ENCODE results near the gene RHOBTB1.

Gene RHOBTB1

DNA sequence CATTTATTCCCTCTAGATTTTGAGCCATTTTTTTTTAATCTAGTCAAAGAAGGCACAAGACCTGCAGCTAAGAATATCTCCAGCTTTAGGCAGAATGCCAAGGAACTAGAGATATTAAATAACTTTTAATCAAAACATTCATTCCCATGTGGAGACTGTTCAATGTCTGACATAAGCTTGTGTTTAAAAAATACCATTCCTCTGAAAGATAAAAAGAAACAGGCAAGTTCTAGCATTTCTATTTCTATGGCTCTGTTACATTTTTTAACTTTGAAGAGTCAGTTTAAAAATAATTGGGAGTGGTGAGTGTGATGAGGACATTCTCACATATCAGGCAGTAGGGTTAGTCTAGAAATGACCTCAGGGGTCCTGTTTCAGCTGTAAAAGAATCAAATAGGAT, 48.0 kb downstream of the RHOBTB1 start:
- TF ChIP-seq, protein P1, sequence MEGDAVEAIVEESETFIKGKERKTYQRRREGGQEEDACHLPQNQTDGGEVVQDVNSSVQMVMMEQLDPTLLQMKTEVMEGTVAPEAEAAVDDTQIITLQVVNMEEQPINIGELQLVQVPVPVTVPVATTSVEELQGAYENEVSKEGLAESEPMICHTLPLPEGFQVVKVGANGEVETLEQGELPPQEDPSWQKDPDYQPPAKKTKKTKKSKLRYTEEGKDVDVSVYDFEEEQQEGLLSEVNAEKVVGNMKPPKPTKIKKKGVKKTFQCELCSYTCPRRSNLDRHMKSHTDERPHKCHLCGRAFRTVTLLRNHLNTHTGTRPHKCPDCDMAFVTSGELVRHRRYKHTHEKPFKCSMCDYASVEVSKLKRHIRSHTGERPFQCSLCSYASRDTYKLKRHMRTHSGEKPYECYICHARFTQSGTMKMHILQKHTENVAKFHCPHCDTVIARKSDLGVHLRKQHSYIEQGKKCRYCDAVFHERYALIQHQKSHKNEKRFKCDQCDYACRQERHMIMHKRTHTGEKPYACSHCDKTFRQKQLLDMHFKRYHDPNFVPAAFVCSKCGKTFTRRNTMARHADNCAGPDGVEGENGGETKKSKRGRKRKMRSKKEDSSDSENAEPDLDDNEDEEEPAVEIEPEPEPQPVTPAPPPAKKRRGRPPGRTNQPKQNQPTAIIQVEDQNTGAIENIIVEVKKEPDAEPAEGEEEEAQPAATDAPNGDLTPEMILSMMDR (IDR thresholded peaks at IDR 0.05; ENCODE audit: low read depth, low read length): no peak
- no peak overlapping the region for H3K4me3 ChIP-seq (ENCODE audit: low read depth, low read length)

DNA sequence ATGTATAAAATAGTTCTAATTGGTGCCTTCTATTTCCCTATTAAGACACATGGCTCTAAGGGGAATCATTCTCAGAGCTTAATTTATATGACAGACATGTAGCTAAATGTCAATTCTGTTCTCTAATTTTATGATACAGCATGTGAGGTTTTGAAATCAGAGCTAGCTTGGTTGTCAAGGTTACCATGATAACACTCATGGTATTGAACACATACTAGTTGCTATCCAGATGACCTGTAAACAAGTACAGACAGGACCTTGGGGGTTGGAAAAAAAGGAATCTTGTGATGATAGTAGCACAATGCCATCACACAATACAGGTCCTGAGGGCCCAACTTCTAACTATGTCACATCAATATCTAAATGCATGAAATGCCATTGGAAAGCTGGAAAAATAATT, 49.2 kb downstream of the RHOBTB1 start:
- H3K4me3 ChIP-seq (ENCODE audit: low read depth, low read length): no peak overlapping the region
- TF ChIP-seq, protein P1 (IDR thresholded peaks at IDR 0.05; ENCODE audit: low read depth, low read length): no peak

DNA sequence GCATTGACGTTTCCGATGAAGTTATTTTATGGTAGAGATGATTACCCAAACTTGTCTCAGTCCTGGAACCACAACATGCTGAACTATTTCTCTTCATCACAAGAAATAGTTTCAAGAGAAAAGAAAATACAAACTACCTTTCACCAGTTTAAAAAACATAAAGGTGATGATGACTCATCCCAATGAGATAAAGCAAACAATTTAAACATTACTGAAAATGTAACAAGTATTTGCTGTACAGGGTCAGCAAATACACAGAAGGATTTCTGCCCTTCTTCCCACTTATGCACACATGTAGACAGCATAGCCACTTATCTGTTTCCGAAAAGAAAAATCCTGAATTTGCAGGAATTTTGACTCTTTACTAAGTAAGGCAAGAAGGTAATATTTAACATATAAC, 50.8 kb downstream of the RHOBTB1 start:
- H3K4me3 ChIP-seq (ENCODE audit: low read depth, low read length): no peak overlapping the region
- TF ChIP-seq, protein P1 (IDR thresholded peaks at IDR 0.05; ENCODE audit: low read depth, low read length): no peak

DNA sequence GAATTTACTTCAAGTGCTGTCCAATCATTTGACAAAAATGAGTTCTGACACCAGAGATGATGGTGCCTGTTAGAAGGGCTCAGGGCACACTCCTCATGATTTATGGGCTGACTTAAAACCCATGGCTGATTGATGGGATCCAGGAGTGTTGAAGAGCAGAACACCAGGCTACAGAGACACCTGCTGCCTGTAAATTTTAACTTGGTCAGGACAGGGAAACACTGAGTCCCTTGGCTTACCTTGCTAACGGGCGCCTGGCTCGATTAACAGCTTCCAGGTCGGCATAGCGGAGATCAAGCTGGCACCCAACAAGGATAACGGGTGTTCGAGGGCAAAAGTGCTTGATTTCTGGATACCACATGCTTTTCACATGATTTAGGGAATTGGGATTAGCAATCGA, 51.4 kb downstream of the RHOBTB1 start:
- TF ChIP-seq, protein P1 (IDR thresholded peaks at IDR 0.05; ENCODE audit: low read depth, low read length): no peak
- no peak overlapping the region for H3K4me3 ChIP-seq (ENCODE audit: low read depth, low read length)

DNA sequence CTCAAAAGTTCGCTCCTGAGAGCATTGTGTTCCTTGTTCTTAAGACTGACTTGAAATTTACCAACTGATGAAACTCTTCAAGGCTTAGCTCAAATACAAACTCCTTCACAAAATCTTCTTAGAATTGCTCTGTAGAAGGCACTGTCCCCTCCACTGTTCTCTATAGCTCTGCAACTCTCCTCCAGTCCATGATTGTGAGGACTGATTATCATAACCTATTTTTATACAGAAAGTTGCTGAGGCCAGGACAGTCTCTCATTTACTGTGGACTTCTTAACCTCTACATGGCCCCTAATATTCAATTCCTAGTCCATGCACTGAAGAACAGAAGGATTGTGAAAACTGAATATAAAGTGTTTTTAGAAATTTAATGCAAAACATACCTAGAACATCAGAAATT, 53.2 kb downstream of the RHOBTB1 start:
- no peak overlapping the region for H3K4me3 ChIP-seq (ENCODE audit: low read depth, low read length)
- TF ChIP-seq, protein P1 (IDR thresholded peaks at IDR 0.05; ENCODE audit: low read depth, low read length): no peak

DNA sequence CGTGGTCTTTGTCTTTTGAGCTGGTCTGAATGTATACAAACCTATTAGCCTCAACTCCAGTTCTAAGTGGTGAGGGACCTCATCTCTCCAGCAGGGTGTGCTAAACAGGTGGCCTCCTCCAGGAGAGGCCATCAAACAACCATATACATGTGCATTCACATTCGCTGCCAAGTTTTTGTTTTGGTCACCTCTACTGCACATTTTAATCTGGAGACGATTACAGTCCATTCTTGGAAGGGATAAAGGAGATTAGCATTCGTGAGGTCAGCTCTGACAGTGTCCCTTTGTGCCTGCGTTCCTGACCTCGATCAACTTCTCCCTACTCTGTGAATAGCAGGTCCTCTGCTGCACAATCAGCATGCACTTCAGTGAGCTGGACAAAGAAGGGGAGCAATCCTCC, 60.8 kb downstream of the RHOBTB1 start:
- TF ChIP-seq, protein P1 (IDR thresholded peaks at IDR 0.05; ENCODE audit: low read depth, low read length): peak; percentile 30

DNA sequence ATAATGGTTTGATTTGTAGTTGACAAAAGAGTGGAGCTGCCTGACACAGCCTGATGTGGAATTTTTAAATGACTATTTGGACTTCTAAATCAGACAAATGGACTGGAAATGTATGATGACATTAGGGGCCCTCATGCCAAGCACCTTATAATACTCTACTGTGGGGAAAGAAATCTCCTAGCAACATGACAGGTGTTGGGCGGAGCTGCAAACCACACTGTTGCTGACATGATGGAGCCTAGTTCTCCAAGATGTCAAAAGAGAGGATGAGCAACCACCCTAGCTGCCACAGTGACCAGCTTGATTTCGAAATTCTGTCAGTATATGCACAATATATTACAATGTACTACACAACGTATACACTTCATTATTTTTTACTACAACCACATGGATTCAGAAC, 65.8 kb downstream of the RHOBTB1 start:
- TF ChIP-seq, protein P1 (IDR thresholded peaks at IDR 0.05; ENCODE audit: low read depth, low read length): no peak
- H3K4me3 ChIP-seq (ENCODE audit: low read depth, low read length): no peak overlapping the region

More for the DNA sequence above, 60.8 kb downstream of the RHOBTB1 start:
- no peak overlapping the region for H3K4me3 ChIP-seq (ENCODE audit: low read depth, low read length)
